NCI-H187 treated with DMSO at 0.1 percent for 48 hours (cell line): ENCODE data around the gene DUSP18.
"Not testable (repeated sequence)": the region's sequence is repeated elsewhere in the genome, so short reads cannot be mapped to it uniquely, and the experiment has no call there.

ENCODE experiments used
- DNase-seq: peaks from one replicate; lab custom pipeline; 2025; lab: John Stamatoyannopoulos, UW

The DUSP18 gene

DNA sequence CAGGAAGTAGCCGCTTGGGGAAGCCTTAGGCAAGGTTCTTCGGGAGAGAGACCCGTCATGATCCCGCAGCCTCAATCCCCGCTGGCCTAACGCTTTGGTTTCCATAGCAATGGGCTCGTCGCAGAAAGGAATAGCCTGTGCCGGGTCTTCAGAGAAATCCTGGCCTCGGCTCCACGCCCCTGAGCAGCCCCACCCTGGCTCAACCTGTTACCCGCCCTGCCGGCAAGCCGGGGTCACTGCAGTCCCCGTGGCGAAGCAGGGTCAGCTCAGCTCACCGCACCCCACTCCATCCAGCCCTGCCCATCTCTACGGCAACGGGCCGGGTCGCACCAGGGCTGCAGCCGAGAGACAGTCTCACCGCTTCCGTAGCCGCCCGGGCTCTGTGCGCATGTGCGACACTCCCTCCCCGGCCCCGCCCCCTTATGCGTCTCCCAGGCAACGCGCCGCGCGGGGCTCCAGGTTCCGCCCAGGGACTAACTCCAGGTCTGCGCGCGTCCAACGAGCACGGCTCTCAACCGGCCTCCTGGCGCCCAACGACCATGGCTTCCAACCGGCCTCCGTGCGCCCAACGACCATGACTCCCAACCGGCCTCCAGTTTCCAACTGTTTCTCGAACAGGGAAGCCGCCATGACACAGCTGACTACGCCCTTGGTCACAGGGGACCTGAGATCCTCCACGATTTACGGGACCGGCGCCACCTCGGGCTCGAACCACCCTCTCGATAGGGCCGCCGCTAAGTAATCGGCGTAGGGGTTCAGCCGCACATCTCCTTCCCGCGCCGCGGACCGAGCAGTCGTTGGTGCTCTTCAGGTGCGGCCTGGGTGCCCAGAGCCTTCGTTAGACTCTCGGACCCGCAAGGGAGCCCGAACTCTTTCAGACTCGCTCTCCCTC lies at the start of gene DUSP18:
TSS of gene DUSP18 (minus strand) at position 382 of the 892 bp plus-strand sequence. CDS start 3,872 bp downstream, outside the sequence.
- DNase-seq: peak; percentile 24

- no peak for DNase-seq
These were observed 46.4 kb upstream of the DUSP18 start for GRCh38 chr22:30714062-30714461.

GRCh38 chr22:30712094-30712493 lies 44.4 kb upstream of the DUSP18 start:
- DNase-seq: no peak

GRCh38 chr22:30709980-30710379 lies 42.3 kb upstream of the DUSP18 start:
- not testable (repeated sequence) for DNase-seq

DNA sequence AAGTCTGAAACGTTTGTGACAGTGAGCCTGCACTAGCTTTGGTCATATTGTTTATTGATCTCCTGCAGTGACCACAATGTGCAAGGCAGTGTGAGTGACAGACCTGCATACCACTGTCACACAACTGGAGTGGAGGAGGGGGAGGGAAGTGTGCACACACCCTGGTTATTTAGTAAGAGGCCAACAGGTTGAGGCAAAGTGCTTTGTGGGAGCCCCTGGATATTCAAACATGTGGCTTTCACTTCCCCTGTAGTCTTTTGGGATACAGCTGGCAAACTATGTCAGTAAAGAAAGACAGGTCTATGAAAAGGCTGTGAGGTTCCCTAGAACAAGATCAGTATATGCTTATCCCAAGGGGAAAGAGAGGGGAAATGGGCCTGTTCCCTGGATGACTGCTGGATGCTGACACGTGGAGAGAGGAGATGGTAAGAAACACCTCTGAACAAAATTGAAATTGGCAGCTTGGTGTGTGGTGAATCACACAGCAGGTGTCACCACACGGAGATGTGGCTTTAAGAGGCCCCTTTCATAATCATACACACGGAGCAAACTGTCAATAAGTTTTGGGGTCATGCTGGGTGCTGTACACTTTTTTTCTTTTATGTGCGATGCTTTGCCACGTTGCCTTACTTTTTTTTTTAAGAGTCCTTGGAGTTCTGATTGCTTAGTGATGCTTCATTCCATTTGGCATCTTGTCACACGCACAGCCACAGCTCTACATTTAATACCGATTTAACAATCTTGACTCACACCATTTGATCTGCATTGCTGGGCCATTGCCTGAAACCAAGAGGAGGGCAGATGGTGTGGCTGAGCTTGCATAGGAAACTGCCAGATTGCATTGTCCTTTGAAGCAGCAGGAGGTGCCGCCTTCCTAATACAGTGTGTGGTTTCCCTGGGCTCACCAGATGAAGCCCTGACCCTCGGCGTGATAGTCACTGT lies 38.3 kb upstream of the DUSP18 start:
- no peak for DNase-seq

DNA sequence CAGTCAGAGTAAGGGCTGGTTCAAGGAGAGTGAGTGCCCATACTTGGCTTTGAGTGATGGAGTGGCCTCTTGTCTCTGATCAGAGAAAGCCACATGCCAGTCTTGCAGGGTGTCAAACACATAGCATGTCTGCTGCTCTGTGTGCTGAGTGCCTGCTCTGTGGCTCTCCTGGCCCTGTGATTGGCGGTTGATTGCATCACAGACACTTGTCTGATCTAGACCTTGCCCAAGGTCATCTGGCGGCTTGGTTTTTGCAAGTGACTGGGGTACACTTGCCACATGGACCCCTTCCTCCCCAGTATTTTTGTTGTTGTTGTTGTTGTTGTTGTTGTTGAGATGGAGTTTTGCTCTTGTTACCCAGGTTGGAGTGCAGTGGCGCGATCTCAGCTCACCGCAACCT lies 37.3 kb upstream of the DUSP18 start:
- DNase-seq: no peak

- DNase-seq: no peak
These were observed 35.2 kb upstream of the DUSP18 start for GRCh38 chr22:30702856-30703255.

DNA sequence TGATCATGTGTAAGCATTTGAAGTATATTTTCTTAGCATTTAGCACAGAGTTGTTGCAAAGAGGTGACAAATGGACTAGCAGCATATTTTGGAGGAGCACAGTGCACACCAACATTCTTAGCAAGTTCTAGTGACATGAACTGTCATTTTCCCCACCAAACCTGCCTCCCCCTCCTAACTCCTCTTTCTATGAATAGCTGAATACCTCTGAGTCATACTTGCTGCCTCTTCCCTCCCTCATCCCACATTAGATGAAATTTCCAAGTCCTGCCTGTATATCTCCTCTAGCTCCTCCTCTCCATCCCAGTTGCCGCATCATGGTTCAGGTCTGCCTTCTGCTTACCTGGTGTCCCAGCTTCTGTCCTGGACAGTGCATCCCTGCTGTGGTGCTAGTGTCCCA lies 34.2 kb upstream of the DUSP18 start:
- no peak for DNase-seq

DNA sequence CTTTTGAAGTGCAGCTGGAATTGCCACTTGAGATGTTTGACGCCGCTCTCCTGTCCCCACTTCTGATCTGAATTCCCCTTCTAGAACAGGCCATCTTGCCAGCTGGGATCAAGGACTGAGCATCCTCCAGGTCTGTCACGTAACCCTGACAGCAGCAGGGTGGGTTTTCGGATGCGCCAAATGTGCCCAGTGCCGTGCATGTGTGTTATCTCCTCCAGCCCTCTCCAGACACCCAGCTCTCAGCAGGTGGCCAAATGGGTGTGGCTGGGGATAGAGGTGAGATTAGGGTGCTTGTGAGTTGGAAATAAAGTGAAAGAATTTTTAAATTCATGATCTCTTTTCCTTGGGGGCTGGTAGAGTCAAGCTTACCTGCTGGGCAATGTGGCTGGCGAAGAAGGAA lies 30.3 kb upstream of the DUSP18 start:
- DNase-seq: no peak

DNA sequence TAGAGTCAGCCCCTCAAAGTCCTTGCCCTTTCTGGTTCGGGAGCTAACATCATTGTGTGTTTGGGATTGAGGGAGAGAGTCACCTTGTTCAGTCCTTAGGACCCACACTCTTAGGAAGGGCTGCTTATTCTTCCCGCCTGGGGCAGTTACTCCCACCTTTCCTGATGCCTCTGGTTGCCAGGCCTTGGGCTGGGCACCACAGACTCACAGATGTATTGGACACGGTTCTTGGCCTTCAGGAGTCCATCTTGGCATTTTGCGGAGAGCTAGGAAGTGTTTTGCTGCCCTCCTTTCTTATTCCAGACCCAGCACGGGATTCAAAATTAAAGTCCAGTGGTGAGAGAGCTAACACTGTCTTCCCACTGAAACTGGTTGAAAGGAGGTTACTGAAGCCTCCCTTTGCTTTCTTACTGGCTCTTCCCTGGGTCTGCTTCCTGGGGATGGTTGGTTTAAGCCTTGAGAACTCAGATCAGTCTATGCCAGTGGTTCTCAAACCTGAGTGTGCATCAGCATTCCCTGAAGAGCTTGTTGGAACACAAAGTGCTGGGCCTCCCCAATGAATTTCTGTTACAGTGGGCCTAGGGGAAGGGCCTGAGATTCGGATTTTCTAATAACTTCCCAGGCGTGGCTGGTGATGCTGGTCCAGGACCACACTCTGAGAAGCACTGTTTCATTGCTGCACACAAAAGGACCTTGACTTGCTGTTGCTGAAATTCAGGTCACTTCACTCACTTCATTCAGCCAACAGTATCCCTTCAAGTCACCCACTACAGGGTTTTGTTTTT lies 28.4 kb upstream of the DUSP18 start:
- no peak for DNase-seq

- DNase-seq: no peak
These were observed 27.7 kb upstream of the DUSP18 start for GRCh38 chr22:30695351-30695851.

DNA sequence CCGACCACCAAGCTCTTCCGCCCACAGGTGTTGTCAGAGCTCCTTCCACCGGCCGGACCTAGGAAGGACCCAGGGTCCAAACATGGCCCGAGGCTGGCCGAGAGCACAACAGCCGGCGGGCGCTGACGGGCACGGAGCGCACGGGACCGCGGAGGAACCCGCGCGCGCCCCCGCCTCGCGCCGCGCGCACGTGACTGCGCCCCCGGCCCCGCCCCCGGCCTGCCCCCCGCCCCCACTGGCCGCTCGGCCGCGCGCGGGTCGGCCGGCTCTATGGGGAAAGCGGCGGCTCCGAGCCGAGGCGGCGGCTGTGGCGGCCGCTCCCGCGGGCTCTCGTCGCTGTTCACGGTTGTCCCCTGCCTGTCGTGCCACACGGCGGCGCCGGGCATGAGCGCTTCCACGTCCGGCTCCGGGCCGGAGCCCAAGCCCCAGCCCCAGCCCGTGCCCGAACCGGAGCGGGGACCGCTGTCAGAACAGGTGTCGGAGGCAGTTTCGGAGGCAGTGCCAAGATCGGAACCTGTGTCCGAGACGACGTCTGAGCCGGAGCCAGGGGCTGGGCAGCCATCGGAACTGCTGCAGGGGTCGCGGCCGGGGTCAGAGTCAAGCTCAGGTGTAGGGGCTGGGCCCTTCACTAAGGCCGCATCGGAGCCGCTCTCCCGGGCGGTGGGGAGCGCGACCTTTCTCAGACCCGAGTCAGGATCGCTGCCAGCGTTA lies 27.1 kb upstream of the DUSP18 start, which contains the start of gene OSBP2:
TSS of gene OSBP2 (plus strand) at position 235 of the 711 bp plus-strand sequence. CDS start at position 271, 36 bp downstream.
- no peak for DNase-seq

- DNase-seq: no peak
These were observed 26.5 kb upstream of the DUSP18 start for GRCh38 chr22:30694171-30694639.

GRCh38 chr22:30691204-30691603 lies 23.5 kb upstream of the DUSP18 start:
- no peak for DNase-seq

DNA sequence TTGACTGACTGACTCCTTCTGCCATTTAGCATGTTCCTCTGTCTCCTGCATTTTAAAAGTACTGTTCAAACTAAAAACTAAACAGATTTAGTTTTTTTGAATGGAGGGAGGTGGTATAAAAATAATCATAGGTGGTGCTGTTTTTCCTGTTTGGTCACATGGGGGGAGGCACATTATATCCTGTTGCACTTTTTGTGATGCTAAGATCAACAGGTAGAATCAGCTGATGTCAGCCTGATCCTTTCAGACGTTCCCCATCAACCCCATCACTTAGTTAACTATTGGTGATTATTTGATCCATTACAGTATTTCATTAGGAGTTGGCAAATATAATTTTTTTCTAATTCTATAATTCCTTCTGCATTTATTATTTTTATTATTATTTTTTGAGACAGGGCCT lies 21.9 kb upstream of the DUSP18 start:
- no peak for DNase-seq

GRCh38 chr22:30687358-30687757 lies 19.7 kb upstream of the DUSP18 start:
- DNase-seq: no peak

- no peak for DNase-seq
These were observed 17.5 kb upstream of the DUSP18 start for GRCh38 chr22:30685178-30685577.

GRCh38 chr22:30681831-30682230 lies 14.2 kb upstream of the DUSP18 start:
- DNase-seq: no peak

DNA sequence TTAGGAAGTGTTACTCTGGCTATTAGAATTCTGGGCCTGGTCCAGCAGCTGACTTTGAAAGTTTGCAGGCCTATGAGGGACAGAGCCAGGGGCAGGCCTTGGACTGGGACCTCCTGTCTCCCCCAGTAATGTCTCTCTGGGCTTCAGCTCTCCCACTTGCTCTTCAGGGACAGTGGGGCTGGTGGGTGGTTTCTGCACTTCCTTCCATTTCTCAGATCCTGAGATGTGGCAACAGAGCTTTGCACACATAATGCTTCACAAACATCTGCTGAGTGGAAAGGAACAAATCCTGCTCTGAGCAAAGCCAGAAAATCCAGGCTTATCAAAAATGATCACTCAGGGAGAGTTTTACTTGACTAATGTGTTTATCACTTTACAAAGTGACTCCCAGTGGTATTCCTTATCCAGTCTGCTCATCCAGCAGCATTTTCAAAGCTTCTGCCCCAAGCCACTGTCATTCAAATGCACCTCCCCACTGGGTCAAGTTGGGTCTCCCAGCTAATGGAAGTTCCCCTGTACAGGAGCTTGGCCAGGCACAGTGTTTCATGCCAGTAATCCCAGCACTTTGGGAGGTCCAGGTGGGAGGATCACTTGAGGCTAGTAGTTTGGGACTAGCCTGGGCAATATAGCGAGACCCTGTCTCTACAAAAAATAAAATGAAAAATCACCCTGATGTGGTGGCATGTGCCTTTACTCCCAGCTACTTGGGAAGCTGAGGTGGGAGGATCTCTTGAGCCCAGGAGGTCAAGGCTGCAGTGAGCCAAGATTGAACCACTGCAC lies 13.5 kb upstream of the DUSP18 start:
- no peak for DNase-seq
